Endothelial cell (in vitro differentiated cells): ENCODE data around the gene IL4. TPM values are rescaled to one million over a fixed set of nuclear protein-coding genes. Genes with fewer than 3 reads are reported as not detected.

Experiments used
- DNase-seq: peaks from one replicate; pipeline ENCODE4 v3.0.0; 2021; ENCODE audit warnings: low spot score
- H3K27ac Mint-ChIP-seq: one replicate; pipeline ENCODE4 v1.8.0; 2021; ENCODE audit warnings: mixed read lengths, inconsistent platforms; ENCODE audit not compliant: unreplicated experiment
- H3K27me3 Mint-ChIP-seq: one replicate; pipeline ENCODE4 v1.8.0; 2021; ENCODE audit warnings: mild to moderate bottlenecking, moderate library complexity, mixed read lengths, inconsistent platforms; ENCODE audit not compliant: unreplicated experiment
- H3K36me3 Mint-ChIP-seq: one replicate; pipeline ENCODE4 v1.8.0; 2021; ENCODE audit warnings: mild to moderate bottlenecking, low read depth, mixed read lengths, inconsistent platforms; ENCODE audit not compliant: unreplicated experiment
- H3K4me1 Mint-ChIP-seq: one replicate; pipeline ENCODE4 v1.8.0; 2021; ENCODE audit warnings: mild to moderate bottlenecking, mixed read lengths, inconsistent platforms; ENCODE audit not compliant: unreplicated experiment
- H3K4me3 Mint-ChIP-seq: one replicate; pipeline ENCODE4 v1.8.0; 2021; ENCODE audit warnings: mild to moderate bottlenecking, mixed read lengths, inconsistent platforms; ENCODE audit not compliant: unreplicated experiment
- H3K9me3 Mint-ChIP-seq: one replicate; pipeline ENCODE4 v1.8.0; 2021; ENCODE audit warnings: mixed read lengths, inconsistent platforms; ENCODE audit not compliant: unreplicated experiment
- CTCF ChIP-seq: fragments of 200-600 bp; sonication (generic); IDR thresholded peaks from one replicate; pipeline ENCODE4 v1.5.0; 2021; ENCODE audit warnings: antibody characterized with exemption; ENCODE audit not compliant: unreplicated experiment
- total RNA-seq: library from RNA; stranded (reverse); fragmentation: NEBNext Ultra II Directional; extraction: Animal tissue kit (Norgen Biotek cat#: 25700); gene quantifications from one replicate; pipeline ENCODE4 v1.2.1, GENCODE V29; 2021; ENCODE audit not compliant: unreplicated experiment

Gene IL4
- total RNA-seq, 1 donor from 2014 or later, result not detected

- no peak for TF ChIP-seq CTCF
- no peak overlapping the region for H3K4me3 Mint-ChIP-seq
- H3K36me3 Mint-ChIP-seq, result peaks cover 4% of the 10 kb centered on the region
- H3K27me3 Mint-ChIP-seq, result no peaks in the 10 kb centered on the region
- H3K9me3 Mint-ChIP-seq, result no peaks in the 10 kb centered on the region
- peaks cover 14% of the 10 kb centered on the region for H3K4me1 Mint-ChIP-seq
- DNase-seq, result no peak
- no peak overlapping the region for H3K27ac Mint-ChIP-seq
Measured at GRCh38 chr5:132681983-132682382, 8.2 kb downstream of the IL4 start.

DNA sequence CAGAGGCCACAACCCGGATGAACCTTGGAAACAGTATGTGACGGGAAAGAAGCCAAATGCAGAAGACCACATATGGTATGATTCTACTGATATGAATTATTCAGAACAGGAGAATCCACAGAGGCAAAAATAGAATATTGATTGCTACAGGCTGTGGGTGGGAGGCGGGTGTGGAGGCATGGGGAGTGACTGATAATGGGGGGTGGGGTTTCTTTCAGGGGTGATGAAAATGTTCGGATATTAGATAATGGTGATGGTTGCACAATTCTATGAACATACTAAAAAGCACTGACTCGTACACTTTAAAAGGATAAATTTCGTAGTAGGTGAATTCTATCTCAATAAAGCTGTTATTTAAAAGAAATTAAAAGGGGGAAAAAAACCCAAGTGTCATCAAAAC lies 10.7 kb downstream of the IL4 start:
- H3K27me3 Mint-ChIP-seq, result no peaks in the 10 kb centered on the region
- peaks cover 29% of the 10 kb centered on the region for H3K4me1 Mint-ChIP-seq
- H3K36me3 Mint-ChIP-seq, result peaks cover 4% of the 10 kb centered on the region
- no peak overlapping the region for H3K27ac Mint-ChIP-seq
- no peak overlapping the region for H3K4me3 Mint-ChIP-seq
- no peaks in the 10 kb centered on the region for H3K9me3 Mint-ChIP-seq
- no peak for DNase-seq
- TF ChIP-seq CTCF, result no peak

GRCh38 chr5:132684922-132685720 lies 11.3 kb downstream of the IL4 start:
- no peak overlapping the region for H3K4me3 Mint-ChIP-seq

GRCh38 chr5:132686193-132686592 lies 12.4 kb downstream of the IL4 start:
- no peak overlapping the region for H3K27ac Mint-ChIP-seq
- no peak for TF ChIP-seq CTCF
- DNase-seq, result no peak
- H3K27me3 Mint-ChIP-seq, result no peaks in the 10 kb centered on the region
- H3K9me3 Mint-ChIP-seq, result no peaks in the 10 kb centered on the region
- no peak overlapping the region for H3K4me3 Mint-ChIP-seq
- H3K4me1 Mint-ChIP-seq, result peaks cover 26% of the 10 kb centered on the region
- H3K36me3 Mint-ChIP-seq, result no peaks in the 10 kb centered on the region

More at GRCh38 chr5:132684922-132685720, 11.3 kb downstream of the IL4 start:
- peaks cover 29% of the 10 kb centered on the region for H3K4me1 Mint-ChIP-seq
- no peaks in the 10 kb centered on the region for H3K9me3 Mint-ChIP-seq
- H3K36me3 Mint-ChIP-seq, result peaks cover 2% of the 10 kb centered on the region
- DNase-seq, result no peak
- no peak overlapping the region for H3K27ac Mint-ChIP-seq
- TF ChIP-seq CTCF, result no peak
- no peaks in the 10 kb centered on the region for H3K27me3 Mint-ChIP-seq

DNA sequence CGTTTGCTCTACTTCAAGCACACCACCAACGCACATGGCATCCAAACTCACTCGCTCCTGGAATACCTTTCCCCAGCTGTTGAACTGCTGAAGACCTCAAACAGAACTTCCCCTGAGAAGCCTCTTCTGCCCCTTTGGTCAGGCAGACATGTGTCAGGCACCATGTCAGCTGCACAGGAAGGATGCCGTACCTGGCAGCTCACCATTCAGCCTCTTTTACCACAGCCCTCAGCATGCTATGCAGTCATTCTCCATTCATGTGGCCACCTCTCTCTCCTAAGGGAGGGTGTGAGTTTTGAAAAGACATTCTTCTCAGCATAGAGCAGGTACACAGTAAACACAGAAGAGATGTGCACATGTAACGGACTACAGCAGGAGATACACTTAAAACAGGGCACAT lies 14.2 kb downstream of the IL4 start:
- DNase-seq, result no peak
- no peak for TF ChIP-seq CTCF
- no peak overlapping the region for H3K27ac Mint-ChIP-seq
- H3K36me3 Mint-ChIP-seq, result peaks cover 3% of the 10 kb centered on the region
- H3K4me1 Mint-ChIP-seq, result peaks cover 26% of the 10 kb centered on the region
- no peak overlapping the region for H3K4me3 Mint-ChIP-seq
- H3K9me3 Mint-ChIP-seq, result no peaks in the 10 kb centered on the region
- no peaks in the 10 kb centered on the region for H3K27me3 Mint-ChIP-seq
